Peyer's patch (tissue), 4 donors: ENCODE data around the gene FGFR2.

Experiments used
- CTCF ChIP-seq, 6 experiments: fragments of 450-650 bp in 4 of 6; fragments of 200-600 bp in 2 of 6; sonication (generic) in 1 of 6; IDR thresholded peaks; one replicate each; pipeline ENCODE4 v1.5.1; 2017 to 2019; ENCODE audit warnings: antibody characterized with exemption in 6 of 6, mild to moderate bottlenecking in 3 of 6, moderate library complexity in 1 of 6
- POLR2A ChIP-seq, 2 donors: fragments of 450-650 bp; IDR thresholded peaks; one replicate each; pipeline ENCODE4 v1.5.1; 2017; ENCODE audit warnings: antibody characterized with exemption in 2 of 2, mild to moderate bottlenecking in 2 of 2, moderate library complexity in 2 of 2

- TF ChIP-seq CTCF (IDR thresholded peaks at IDR 0.05) (no peak), POLR2A (IDR thresholded peaks at IDR 0.05) (no peak)
Measured at GRCh38 chr10:121490871-121491519, 107.2 kb downstream of the FGFR2 start.
